Measurements from ENCODE around the gene IFI27.
A peak's percentile ranks its signal among the peaks of the same experiment; 100 is the strongest.

Gene IFI27

DNA sequence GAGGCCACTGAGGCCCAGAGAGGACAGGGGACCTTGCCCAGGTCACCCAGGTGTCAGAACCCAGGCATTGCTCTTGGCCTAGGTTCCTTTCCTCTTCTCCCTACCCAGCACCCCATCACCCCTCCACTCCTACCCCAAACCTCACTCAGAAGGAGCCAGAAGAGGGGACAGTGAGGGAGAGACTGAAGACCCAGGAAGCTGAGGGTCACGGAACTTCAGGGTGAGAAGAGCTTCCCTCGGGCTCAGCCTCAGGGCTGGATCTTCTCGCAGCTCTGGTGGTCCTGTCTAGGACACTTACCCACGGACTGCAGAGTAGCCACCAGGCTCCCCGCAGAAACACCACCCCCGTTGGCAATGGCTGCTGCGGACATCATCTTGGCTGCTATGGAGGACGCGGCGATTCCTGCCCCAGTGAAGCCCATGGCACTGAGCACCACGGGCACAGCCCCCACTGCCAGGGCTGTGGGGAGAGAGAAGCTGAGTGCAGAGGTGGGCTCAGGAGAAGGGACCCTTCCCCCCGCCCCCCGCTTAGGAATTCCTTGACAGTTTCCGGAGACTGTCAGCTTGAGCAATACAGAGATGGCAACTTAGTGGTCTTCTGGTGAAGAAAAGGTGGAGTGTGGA lies 17.8 kb downstream of the IFI27 start:
- peaks cover 12% of the 10 kb centered on the region for H3K4me1 Mint-ChIP-seq
- no peak for TF ChIP-seq CTCF (IDR thresholded peaks at IDR 0.05; ENCODE audit: unreplicated experiment in 3 of 3)
- peaks cover 7% of the 10 kb centered on the region for H3K27me3 Mint-ChIP-seq (ENCODE audit: low read depth)
- H3K9me3 Mint-ChIP-seq: no peaks in the 10 kb centered on the region
- peak overlapping the region; percentile 20 to 78 (median 75) for H3K27ac Mint-ChIP-seq
- H3K36me3 Mint-ChIP-seq (ENCODE audit: low read depth): no peaks in the 10 kb centered on the region
- H3K4me3 Mint-ChIP-seq: peak overlapping the region; percentile 88 to 89 (median 89)

DNA sequence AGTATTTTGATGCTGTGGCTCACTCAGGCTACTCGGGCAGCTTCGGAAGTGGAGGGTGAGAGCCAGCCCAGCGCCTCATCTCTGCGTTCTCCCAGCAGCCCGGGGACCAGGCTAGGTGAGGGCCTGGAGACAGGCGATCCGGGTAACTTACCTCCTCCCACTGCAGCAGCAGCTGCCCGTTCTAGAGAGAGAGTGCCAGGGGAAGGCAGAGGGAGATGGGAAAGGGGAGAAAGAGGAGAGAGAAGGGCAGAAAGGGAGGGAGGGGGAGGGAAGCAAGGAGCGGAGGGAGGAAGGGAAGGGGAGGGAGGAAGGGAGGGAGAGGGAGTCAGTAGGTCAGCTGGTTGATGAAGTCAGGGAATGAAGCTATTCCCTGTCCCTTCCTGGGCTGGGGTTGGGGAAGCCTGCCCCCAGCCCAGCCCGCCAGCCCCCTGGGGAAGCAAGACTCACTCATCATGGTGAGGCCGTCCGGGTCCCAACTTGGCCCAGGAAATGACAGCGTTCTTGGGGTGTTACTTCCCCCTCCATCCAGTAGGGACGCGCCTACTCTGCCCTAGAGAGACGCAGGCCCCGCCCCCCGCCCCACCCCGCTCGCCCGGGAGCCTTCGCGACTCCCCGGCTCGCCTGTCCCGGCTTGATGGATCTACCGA lies 18.7 kb downstream of the IFI27 start, which contains the start of gene IFI27L2:
TSS of gene IFI27L2 (minus strand) at position 494 of the 647 bp plus-strand sequence. CDS start at position 454, 40 bp downstream.
- peaks cover 7% of the 10 kb centered on the region for H3K27me3 Mint-ChIP-seq (ENCODE audit: low read depth)
- peak within 1 kb of the TSS; percentile 88 to 89 (median 89) for H3K4me3 Mint-ChIP-seq
- H3K4me1 Mint-ChIP-seq: peaks cover 12% of the 10 kb centered on the region
- no peaks in the 10 kb centered on the region for H3K36me3 Mint-ChIP-seq (ENCODE audit: low read depth)
- peak; percentile 19 to 32 (median 29) for TF ChIP-seq CTCF (IDR thresholded peaks at IDR 0.05; ENCODE audit: unreplicated experiment in 3 of 3)
- H3K9me3 Mint-ChIP-seq: no peaks in the 10 kb centered on the region
- peak within 1 kb of the TSS; percentile 20 to 78 (median 75) for H3K27ac Mint-ChIP-seq

DNA sequence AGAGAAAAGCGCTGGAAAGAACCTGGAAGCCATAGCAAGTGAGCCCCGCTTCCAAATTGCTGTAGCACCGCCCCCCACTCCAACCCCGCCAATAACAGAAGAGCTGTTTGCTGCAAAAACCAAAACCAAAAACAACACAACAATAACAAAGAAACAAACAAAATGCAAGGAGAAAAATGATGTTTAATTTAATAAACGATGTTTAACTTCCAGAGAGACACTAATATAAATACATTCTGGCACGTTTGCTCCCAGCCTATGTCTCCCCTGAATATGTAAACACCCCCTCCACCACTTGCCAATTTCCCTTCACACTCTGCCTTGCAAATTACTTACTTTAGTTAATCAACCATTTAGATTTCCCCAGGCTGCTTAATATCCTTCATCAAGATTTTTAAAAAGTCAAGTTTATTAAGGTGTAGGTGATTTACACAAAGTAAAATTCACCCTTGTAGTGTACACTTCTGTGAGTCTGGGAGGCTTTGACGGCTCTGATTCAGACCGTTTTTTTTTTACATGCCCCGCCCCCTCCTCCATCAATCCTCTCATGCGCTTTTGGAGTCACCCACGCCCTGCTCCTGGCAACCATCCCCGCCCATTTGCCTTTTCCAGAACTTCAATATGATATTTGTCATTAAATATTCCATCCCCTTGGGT lies 19.4 kb downstream of the IFI27 start:
- Mint-ChIP-seq H3K4me3 (peak overlapping the region; percentile 88 to 89 (median 89)), H3K27me3 (ENCODE audit: low read depth) (peaks cover 7% of the 10 kb centered on the region), H3K36me3 (ENCODE audit: low read depth) (no peaks in the 10 kb centered on the region), H3K27ac (peak overlapping the region; percentile 20 to 78 (median 55)), H3K9me3 (peaks cover under 1% of the 10 kb centered on the region), H3K4me1 (peaks cover 12% of the 10 kb centered on the region)
- TF ChIP-seq CTCF (IDR thresholded peaks at IDR 0.05; ENCODE audit: unreplicated experiment in 3 of 3): no peak

DNA sequence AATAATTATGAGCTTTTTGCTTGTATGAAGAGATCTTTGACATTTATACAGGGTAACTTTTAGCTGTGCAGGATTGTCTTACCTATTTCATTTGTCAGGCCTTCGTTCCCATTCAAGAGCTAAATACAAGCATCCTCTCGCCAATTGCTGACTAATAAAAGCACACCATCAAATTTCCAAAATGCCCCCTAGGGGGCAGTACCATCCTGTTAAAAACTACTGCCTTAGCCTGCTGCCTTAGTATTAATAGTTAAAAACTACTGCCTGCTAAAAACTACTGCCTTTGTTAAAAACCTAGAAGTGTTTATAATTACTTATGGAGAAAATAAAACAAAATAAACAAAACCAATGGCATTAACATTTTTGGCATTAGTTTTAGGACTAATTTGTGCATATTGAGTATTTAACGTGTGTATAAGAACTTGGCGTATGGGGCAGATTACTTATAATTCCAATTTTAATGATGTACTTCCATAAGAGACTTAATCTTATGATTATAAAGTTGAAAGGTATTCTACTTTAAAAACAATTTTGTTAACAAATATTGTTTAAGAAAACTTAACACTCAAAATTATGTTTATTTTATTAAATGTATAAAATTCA lies 21.9 kb downstream of the IFI27 start:
- no peaks in the 10 kb centered on the region for H3K36me3 Mint-ChIP-seq (ENCODE audit: low read depth)
- peak overlapping the region; percentile 13 to 62 (median 54) for H3K4me3 Mint-ChIP-seq
- peaks cover 12% of the 10 kb centered on the region for H3K4me1 Mint-ChIP-seq
- H3K27ac Mint-ChIP-seq: no peak overlapping the region
- H3K27me3 Mint-ChIP-seq (ENCODE audit: low read depth): peaks cover 17% of the 10 kb centered on the region
- H3K9me3 Mint-ChIP-seq: peaks cover 13% of the 10 kb centered on the region
- TF ChIP-seq CTCF (IDR thresholded peaks at IDR 0.05; ENCODE audit: unreplicated experiment in 3 of 3): peak; percentile 79 to 81 (median 80)

DNA sequence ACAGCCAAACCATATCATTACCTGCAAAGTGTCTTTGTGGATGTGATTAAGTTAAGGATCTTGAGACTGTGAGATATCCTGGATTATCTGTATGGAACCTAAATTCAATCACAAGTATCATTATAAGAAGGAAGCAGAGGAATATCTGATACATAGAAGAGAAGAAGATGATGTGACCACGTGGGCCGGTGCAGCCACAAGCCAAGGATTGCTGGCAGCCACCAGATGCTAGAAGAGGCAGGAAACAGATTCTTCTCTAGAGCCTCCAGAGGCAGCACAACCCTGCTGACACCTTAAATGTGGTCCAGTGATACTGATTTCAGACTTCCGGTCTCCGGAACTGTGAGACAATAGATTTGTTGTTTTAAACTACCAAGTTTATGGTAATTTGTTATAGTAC lies 24.9 kb downstream of the IFI27 start:
- Mint-ChIP-seq H3K27me3 (ENCODE audit: low read depth) (peaks cover 28% of the 10 kb centered on the region), H3K4me3 (no peak overlapping the region), H3K9me3 (peaks cover 13% of the 10 kb centered on the region), H3K27ac (no peak overlapping the region), H3K4me1 (peaks cover under 1% of the 10 kb centered on the region), H3K36me3 (ENCODE audit: low read depth) (no peaks in the 10 kb centered on the region)
- TF ChIP-seq CTCF (IDR thresholded peaks at IDR 0.05; ENCODE audit: unreplicated experiment in 3 of 3): no peak
